GM19328 (cell line): ENCODE measurements around the gene SLC24A5.

Experiments
- ATAC-seq: cut with Tn5 transposase; IDR thresholded peaks from one replicate; pipeline ENCODE4 v1.9.1; 2021; ENCODE audit warnings: mild to moderate bottlenecking, moderate library complexity; ENCODE audit not compliant: unreplicated experiment

SLC24A5 gene

DNA sequence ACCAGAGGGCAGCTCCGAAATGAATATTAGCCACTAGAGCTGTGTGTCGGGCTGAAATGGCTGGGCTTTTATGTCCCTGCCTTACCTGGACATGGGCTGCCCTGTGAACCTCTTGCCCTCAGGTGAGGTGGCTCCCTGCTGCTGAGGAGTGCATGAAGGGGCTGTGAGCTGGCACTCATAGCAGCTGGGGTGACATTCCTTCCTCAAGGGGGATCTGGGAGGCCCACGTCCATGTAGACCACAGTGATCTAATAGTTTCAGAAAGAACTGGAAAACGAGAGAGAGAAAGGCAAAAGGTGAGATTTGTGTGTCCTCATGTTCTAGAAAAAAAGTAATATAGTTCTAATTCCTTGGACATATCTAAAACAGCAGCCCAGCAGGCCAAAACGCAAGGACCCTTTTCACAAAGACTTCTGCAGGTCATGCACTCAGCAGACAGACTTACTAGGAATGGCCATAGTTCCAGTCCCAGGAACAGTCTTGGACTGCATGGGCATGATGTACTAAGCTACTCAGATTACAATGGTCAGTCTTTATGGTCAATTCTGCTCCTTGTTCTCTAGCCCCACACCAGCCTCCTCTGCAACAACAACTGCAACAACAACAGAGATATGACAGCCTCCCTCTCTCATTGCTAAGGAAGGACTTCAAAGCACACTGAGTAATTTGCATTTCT, 10.8 kb upstream of the SLC24A5 start:
- no peak for ATAC-seq

DNA sequence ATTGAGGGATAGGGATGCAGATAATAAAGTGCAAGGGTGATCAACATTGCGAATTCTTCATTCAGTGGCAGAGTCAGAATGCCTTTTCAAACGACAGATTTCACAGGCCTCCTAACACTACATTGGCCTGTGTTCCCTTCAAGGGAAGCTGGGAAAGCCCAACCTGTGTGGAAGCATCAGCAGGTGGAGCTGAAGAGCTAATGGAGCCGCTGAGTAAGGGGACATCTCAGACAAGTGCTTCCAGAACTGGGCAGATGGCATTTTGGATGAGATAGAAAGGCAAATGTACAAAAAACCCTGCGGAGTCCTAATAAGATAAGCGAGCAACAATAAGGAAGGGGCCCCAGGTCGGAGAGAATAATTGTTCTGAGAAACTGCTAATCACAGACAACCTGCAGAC, 8.5 kb upstream of the SLC24A5 start:
- no peak for ATAC-seq

DNA sequence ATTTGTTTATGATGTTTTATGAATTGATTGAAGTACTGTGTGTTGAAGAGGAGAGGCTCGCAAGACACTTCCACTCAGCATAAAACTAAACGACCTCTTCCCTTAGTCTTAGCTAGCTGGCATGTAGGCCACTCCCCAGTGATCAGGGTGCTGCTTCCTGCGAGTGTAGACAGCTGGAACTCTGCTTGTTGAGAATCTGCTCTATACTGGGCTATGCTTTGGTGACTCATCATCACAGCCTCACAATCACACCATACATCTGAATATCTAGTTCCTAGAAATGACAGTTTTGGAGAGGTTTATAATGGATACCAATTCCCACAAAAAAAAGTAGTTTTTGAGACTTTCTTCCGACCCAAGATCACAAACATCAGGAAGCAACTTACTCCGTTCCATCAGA, 1.5 kb upstream of the SLC24A5 start:
- ATAC-seq: no peak

DNA sequence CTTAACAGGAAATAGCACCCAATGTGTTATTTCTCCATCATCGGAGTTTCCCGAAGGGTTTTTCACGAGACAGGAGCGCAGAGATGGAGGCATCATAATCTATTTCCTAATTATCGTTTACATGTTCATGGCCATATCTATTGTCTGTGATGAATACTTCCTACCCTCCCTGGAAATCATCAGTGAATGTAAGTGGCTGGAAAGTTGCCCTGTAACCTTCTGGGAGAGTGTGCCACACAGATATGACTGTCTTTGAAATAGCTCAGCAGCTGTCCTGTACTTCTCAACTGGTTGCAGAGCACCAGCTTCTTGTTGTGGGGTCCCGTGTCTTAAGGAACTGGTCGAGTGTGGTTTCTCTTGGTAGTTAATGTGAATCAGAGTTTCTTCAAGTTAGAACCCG, 1.1 kb downstream of the SLC24A5 start:
- no peak for ATAC-seq

DNA sequence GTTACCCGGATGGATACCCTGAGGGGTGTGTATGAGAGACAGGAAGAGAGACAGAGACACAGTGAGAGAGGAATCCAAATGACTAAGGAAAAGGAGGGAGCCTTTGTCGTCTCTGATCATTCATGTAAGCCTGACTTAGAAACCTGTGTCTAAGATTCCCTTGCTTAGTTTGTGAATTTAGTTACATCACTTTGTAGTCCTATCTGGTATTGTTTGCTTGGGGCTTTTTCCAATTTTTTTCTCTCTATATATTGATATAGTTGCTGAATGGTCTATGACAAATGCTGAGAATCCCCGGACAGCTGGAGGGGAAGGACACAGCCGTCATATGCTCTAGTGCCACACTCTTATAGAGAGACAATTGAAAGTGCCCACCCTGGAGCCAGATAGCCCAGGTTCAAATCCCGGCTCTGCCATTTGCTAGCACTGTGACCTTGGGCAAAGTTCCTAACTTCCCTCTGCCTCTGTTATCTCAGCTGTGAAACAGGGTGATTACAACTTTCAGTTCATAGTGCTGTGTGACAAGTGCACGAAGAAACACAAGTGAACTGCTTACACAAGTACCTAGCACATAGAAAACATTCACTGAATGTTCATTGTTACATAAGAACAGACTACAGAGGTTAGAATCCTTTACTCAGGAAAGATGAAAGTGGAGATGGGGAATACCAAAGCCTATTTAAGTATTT, 6.0 kb downstream of the SLC24A5 start:
- no peak for ATAC-seq

DNA sequence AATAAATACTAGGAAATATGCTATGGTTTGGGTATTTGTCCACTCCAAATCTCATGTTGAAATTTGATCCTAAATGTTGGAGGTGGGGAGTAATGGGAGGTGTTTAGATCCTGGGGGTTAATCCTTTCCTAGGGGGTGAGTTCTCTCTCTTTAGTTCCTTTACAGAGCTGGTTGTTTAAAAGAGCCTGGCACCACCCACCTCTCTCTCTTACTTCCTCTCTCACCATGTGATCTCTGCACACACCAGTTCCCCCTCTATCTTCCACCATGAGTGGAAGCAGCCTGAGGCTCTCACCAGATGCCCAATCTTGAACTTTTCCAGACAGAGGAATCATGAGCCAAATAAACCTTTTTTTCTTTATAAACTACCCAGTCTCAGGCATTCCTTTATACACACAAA, 10.5 kb downstream of the SLC24A5 start:
- ATAC-seq: no peak

DNA sequence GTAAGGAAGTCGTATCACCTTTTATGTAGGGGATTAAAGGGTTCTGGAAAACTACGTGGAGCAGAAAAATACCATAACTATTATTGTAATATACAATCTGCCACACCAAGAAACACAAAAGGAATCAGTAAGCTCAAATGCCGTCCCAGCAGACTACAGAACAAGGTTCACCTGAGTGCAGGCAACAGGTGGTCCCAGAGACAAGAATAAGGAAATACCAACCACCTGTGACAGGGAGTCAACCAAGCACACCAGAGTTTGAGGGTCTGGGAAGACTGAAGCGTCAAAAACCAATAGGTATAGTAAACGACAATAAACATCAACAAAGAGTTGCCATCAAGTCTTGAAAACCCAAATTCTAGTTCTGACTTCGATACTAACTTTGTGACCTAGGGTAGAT, 12.1 kb downstream of the SLC24A5 start:
- no peak for ATAC-seq

DNA sequence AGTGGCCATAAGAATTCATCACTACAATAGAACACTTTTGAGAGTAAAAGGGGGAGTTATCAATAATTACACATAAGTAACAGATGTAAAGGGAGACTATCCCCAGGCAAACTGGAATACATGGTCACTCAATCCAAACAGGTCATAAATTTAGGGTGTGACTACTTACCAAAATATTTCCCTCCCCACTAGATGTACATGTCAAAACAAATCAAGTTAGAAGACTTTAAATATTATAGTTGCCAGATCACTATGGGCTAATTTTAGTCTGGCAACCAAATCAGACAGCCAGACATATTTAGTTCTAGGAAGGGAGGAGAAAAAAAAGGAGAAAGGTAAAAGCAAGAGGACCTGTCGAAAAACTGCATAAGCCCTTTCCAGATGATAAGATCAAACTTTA, 23.1 kb downstream of the SLC24A5 start:
- no peak for ATAC-seq

DNA sequence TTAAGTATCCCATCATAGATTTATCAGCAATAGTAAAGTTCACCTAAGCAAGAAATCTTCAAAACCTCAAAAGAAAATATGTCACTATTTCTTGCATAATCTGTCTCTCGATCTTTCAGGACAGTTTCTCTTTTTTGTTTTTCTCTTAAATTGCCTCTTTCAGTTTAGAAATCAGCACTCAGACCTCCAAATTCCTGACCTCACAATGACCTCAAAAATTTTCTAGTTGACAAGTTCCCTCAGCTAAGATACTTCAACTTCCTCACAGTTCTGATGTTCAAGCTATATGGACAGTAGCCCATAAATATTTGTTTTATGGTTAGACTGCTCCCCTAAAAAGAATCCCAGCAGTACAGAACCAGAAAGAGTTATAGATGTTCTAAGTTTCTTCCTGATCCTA, 24.1 kb downstream of the SLC24A5 start:
- ATAC-seq: no peak

DNA sequence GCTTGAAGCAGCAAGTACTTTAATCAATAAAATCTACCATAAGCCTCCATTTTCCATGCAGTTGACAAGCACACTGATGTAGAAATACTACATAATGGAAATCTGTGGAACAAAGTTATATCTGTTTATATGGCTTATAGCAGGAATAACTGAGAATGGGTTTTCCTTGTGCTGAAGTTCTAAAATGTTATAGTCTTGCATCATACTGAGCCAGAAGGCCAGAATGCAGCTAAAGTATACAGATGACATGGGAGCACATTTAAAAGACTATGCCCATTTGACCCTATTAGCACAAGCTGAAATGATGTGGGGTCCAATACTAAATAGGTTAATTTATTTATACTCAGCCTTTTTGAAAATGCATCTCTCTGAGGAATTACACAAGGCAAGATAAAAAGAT, 25.1 kb downstream of the SLC24A5 start:
- no peak for ATAC-seq

DNA sequence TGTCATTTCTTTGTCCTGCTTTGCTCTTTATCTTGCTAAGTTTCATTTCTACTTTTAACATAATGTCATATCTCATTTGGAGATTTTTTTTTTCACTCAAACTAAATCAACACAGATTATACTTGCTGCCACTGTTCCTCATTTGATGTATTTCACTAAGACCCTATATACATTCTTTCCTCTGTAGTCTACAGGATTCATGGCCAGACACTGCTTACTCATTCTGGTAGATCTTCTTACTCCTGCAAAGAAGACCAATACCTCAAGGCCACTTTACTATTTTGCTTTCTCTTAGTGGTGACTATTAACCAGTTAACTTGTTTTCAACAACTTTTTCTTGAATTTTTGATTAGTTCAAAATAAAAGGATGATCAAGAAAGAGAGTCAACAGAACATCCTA, 26.6 kb downstream of the SLC24A5 start:
- no peak for ATAC-seq

DNA sequence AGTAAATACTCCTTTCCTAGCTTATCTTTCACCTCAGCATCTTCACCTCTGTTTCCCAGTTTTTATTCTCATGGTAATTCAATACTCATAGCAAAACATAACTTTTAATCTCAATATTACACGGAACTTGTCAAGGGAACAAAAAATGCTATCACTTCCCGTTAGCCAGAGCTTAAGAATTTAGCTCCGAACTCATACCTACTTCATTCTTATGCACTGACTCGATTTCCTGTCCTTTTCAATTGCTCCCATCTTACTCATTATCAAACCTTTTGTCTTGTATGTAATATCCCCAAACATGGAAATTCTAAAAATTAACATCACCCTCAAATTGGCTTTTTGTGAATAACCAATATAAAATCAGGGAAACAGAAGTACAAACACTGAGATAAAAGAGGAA, 29.1 kb downstream of the SLC24A5 start:
- no peak for ATAC-seq

DNA sequence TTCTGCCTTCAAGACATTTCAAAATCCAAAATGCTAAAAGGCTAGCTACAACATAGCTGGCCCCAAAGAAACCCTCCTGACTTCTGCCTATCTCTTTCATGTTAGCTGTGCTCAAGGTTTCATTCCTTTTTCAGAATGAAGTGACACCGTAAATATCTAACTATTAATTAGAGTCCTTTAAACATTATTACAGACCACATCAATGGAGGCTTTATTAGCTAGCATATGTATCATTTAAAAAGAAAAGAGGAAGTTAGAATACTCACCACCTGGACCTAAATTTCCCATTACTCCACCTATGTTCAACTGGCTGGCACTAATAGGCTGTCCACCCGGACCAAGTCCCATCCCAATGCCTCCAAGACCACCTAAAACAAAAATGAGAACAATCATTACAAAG, 32.7 kb downstream of the SLC24A5 start:
- ATAC-seq: no peak

DNA sequence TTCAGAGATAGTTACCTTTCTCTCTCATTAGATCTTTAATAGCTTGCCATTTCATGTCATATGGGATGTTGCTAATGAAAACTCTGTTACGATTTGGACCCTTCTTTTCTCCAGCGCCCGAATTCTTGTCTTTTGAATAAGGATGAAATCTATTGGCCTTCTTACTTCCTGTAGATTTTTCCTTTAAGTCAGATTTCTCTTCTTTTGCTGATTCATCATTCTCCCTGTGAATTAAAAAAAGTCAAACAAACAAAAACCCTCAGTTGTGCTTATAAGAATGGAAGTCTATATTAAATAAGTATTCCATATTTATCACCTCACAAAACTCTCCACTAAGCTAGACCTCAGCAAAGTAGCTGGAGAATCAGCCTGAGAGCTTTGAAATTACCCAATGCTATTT, 47.8 kb downstream of the SLC24A5 start:
- ATAC-seq: no peak

DNA sequence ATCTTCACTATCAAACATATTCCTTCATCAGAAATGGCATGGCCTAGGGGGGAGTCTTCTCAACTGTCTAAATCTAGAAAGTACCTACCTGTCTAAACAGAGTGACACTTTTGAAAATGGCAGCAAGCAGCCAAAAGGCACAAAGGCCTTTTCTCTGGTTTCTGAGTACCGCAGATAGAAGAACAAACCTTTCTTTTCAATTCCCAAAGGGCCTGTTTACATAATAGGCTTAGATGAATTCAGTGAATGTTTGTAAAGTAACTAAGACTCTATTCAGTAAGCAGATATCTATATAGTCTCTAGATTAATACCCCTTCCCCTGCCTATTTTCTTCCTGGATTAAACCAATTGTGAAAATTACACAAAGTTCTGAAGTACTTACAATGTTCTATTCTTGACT, 50.2 kb downstream of the SLC24A5 start:
- ATAC-seq: no peak

DNA sequence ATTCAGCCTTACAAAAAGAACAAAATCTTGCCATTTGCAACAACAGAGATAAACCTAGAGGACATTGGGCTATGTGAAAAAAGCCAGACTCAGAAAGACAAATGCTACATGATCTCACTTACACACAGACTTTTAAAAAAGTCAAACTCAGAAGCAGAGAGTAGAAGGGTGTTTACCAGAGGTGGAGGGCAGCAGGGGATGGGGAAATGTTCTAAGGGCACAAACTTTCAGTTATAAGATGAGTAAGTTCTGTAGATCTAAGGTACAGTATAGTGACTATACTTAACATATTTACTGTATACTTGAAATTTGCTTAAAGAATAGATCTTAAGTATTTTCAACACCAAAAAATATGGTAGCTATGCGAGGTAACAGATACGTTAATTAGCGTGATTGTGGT, 54.3 kb downstream of the SLC24A5 start:
- ATAC-seq: no peak

DNA sequence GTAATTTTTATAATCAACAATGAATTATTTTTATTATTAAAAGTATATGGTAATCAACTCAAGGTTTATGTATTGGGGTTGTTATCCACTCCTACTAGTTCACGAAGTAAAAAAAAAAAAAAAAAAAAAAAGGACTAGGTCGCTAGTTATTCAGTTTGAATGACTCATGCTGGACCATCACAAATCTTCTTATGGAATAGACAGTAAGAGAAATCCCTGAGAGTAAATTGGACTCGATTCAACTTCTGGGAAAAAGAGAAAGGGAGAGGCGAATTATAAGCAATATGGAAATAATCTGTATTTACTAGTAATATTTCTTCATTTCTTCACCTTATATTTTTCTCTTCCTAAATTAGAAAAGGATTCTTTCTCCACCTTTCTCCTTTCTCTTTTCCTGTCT, 55.3 kb downstream of the SLC24A5 start:
- ATAC-seq: no peak

DNA sequence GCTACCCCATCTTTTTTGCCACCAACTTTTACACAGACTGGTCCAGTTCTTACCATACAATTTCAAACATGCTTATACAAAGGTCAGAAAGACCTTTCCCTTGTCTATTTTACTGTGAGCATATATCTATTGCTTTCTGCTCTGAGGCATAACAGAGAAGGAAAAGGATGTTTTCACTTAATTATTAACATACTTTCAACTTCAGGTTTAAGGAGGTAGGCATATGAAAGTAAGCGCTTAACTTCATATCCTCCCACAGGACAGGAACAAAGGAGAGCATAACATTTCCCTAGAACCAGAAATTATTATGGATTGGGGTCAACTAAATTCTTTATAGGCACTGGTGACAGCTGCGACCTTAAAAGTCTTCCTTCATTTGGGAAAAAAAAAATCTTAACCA, 56.2 kb downstream of the SLC24A5 start:
- ATAC-seq: no peak

DNA sequence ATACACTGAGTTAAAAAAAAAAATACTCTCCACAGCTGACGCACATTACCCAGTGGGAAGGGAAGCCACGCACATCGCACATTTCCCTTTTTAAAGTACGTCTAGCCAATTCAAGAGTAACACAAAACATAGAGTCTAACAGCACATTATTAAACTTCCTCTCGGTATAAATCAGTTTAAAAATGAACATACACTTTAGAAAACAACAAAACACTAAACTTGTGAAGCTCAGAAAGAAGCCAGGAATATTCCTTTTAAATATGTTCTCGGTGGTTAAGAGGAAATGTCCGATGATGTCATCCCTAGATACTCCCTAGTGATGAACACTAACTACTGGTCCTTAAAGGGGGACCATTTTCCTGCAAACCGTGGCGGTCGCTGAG, 56.6 kb downstream of the SLC24A5 start:
- peak; percentile 53 for ATAC-seq

DNA sequence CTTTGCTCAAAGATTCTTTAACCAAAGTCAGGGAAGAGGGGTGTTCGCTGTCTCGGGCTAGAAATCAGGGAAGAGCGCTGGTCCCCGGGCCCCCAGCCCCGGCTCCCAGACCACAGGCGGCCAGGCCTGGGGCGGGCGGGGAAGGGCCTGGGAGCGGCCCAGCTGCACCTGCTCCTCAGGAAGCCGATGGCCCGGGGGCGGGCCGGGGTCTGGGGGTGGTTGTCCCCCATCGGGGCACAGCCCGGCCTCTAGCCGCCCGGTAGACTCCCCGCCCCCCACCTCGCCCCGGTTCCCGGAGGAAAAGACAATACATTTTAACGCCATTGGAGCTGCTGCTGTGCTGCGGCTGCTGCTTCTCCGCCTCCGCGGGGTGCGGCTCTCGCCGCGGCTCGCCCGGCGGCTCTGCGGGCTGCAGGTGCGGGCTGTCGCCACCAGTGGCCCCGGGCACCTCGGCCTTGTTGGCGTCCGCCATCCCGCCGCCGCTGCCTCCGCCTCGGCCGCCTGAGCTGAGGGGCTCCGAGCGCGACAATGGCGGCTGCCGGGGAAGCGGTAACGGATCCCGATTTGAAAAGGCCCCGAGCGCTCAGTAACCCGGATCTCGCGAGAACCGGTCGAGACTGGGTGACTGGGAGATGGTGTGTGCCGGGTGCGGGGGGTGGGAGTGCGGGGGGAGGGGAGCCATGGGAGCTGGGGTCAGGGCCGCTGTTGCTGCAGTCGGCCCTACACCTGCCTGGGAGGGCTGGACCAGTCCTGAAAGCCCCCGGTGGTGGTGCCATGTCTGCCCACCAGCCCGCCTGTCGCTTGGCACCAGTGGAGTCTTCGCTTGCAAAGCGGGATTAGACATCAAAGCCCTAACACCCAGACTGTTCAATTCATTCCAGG, 57.2 kb downstream of the SLC24A5 start, which contains the start of gene MYEF2:
Gene MYEF2, minus strand, starts transcription at position 530 of the 882 bp plus-strand sequence. Its CDS starts 58 bp downstream, at position 472.
- peak; percentile 77 for ATAC-seq

DNA sequence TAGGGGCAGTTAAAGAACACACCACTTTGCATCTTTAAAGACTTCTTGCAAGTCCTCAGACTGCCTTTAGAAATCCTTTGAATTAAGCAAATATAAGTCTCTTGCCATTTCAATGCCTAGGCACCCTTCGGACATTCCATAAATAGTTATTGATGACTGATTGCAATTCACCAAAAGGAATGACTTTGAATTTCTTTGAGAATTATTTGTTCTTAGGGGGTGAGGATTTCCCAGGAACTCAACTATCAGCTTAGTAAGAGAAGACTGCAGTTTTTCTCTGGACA, 57.8 kb downstream of the SLC24A5 start:
- no peak for ATAC-seq

DNA sequence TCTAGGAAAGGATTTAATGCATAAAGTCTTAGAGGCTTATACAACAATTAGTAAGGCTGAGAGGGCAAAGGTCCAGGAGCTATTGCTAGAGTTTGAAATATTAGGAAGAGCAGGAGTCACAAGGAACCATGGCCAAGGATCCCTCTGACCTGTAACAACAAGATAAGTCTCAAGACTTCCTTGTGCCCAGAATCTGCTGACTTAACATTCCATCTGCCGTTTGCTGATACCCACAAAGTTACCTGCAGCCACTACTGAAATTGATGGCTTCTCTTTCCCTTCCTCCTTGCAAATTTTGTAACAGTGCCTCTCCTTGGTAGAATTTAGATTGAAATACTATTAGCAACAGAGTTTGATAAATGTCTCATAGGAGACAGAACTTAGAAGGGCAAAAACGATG, 62.0 kb downstream of the SLC24A5 start:
- ATAC-seq: no peak
